Uterus (tissue), 2 donors: ENCODE results near the gene MRM1.

Source experiments
- POLR2A ChIP-seq, 2 donors: fragments of 450-650 bp; IDR thresholded peaks; one replicate each; pipeline ENCODE4 v1.6.1; 2016; ENCODE audit warnings: antibody characterized with exemption in 2 of 2, mild to moderate bottlenecking in 1 of 2, moderate library complexity in 1 of 2
- TF ChIP-seq, protein P1 (sequence below), 4 experiments: fragments of 200-600 bp in 2 of 4; fragments of 450-650 bp in 2 of 4; sonication (generic) in 2 of 4; IDR thresholded peaks; one replicate each; pipeline ENCODE4 v1.5.1; 2016 to 2019; ENCODE audit warnings: antibody characterized with exemption in 4 of 4, mild to moderate bottlenecking in 2 of 4, moderate library complexity in 1 of 4

DNA sequence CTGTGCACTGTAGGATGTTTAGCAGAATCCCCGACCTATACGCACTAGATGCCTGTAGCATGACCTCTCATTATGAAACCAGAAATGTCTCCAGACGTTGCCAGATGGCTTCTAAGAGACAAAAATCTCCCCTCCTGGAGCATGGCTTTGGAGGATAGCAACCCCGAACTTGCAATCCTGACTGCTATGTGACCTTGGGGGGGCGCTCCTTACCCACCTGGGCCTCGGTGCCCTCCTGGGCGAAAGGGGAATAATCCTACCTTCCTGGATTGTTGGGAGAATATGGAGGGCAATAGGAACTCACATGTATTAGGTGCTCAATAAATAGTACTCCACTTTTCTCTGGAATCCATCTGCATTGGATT lies 8.1 kb downstream of the MRM1 start:
- TF ChIP-seq, protein P1, sequence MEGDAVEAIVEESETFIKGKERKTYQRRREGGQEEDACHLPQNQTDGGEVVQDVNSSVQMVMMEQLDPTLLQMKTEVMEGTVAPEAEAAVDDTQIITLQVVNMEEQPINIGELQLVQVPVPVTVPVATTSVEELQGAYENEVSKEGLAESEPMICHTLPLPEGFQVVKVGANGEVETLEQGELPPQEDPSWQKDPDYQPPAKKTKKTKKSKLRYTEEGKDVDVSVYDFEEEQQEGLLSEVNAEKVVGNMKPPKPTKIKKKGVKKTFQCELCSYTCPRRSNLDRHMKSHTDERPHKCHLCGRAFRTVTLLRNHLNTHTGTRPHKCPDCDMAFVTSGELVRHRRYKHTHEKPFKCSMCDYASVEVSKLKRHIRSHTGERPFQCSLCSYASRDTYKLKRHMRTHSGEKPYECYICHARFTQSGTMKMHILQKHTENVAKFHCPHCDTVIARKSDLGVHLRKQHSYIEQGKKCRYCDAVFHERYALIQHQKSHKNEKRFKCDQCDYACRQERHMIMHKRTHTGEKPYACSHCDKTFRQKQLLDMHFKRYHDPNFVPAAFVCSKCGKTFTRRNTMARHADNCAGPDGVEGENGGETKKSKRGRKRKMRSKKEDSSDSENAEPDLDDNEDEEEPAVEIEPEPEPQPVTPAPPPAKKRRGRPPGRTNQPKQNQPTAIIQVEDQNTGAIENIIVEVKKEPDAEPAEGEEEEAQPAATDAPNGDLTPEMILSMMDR (IDR thresholded peaks at IDR 0.05), result no peak
- TF ChIP-seq POLR2A (IDR thresholded peaks at IDR 0.05), result no peak
